Measurements from ENCODE around the gene USP34. TPM values are rescaled to one million over a fixed set of nuclear protein-coding genes. Genes with fewer than 3 reads are reported as not detected.

USP34 gene
- total RNA-seq, 1 experiment from 2014 or later, result 91.4 TPM

- peaks cover 32% of the 10 kb centered on the region for H3K36me3 ChIP-seq (ENCODE audit: control insufficient read depth, insufficient read depth, low read length)
- in situ Hi-C loops (cut with HindIII; ENCODE audit: low pct_unique_long_range_greater_than_20kb, low sequenced_read_pairs) (no loop called here), intact Hi-C loops (cut with micrococcal nuclease; ENCODE audit: unreplicated experiment) (no loop called here)
- no peak overlapping the region for H3K4me3 ChIP-seq (ENCODE audit: low read depth in 2 of 2, low read length in 2 of 2)
- DNase-seq (ENCODE audit: low read depth, low spot score) (no peak), ATAC-seq (no peak)
- no peak for TF ChIP-seq REST (IDR thresholded peaks at IDR 0.05; ENCODE audit: insufficient read depth in 1 of 2, low read depth in 2 of 2, low read length in 1 of 2)
- no peak for TF ChIP-seq TCF7L2 (IDR thresholded peaks at IDR 0.05; ENCODE audit: low read depth, low read length)
- TF ChIP-seq SIN3A (IDR thresholded peaks at IDR 0.05; ENCODE audit: borderline replicate concordance, insufficient read depth, low read depth, low read length), result no peak
- TF ChIP-seq POLR2AphosphoS5 (IDR thresholded peaks at IDR 0.05; ENCODE audit: low read depth, low read length), result no peak
- no peak for TF ChIP-seq CTCF (IDR thresholded peaks at IDR 0.05)
- H3K9me3 ChIP-seq (ENCODE audit: control insufficient read depth, insufficient read depth, low read depth, low read length), result no peaks in the 10 kb centered on the region
- POLR2A ChIA-PET, result no interaction called here
- no TSS peak for BruUV-seq (replicated peaks)
- H3K4me1 ChIP-seq (ENCODE audit: control insufficient read depth, insufficient read depth, low read length), result no peaks in the 10 kb centered on the region
- no peak overlapping the region for H3K27ac ChIP-seq (ENCODE audit: low read length)
- CTCF ChIA-PET, result no interaction called here
- no peaks in the 10 kb centered on the region for H3K27me3 ChIP-seq (ENCODE audit: control insufficient read depth, insufficient read depth, low read length)
These were observed 256.7 kb downstream of the USP34 start for GRCh38 chr2:61214171-61214570.

- ATAC-seq (peak; percentile 68; the same call in 1 of the 2 replicates), DNase-seq (ENCODE audit: low read depth, low spot score) (peak; percentile 81)
- ChIA-PET POLR2A (no interaction called here), CTCF (no interaction called here)
- TF ChIP-seq POLR2AphosphoS5 (IDR thresholded peaks at IDR 0.05; ENCODE audit: low read depth, low read length), result no peak
- no peak for TF ChIP-seq CTCF (IDR thresholded peaks at IDR 0.05)
- no peak for TF ChIP-seq SIN3A (IDR thresholded peaks at IDR 0.05; ENCODE audit: borderline replicate concordance, insufficient read depth, low read depth, low read length)
- TF ChIP-seq REST (IDR thresholded peaks at IDR 0.05; ENCODE audit: insufficient read depth in 1 of 2, low read depth in 2 of 2, low read length in 1 of 2), result no peak
- TF ChIP-seq TCF7L2 (IDR thresholded peaks at IDR 0.05; ENCODE audit: low read depth, low read length), result no peak
- peaks cover 57% of the 10 kb centered on the region for H3K36me3 ChIP-seq (ENCODE audit: control insufficient read depth, insufficient read depth, low read length)
- H3K4me3 ChIP-seq (ENCODE audit: low read depth in 2 of 2, low read length in 2 of 2), result no peak overlapping the region
- H3K27me3 ChIP-seq (ENCODE audit: control insufficient read depth, insufficient read depth, low read length), result no peaks in the 10 kb centered on the region
- no peak overlapping the region for H3K27ac ChIP-seq (ENCODE audit: low read length)
- H3K4me1 ChIP-seq (ENCODE audit: control insufficient read depth, insufficient read depth, low read length), result no peaks in the 10 kb centered on the region
- in situ Hi-C loops (cut with HindIII; ENCODE audit: low pct_unique_long_range_greater_than_20kb, low sequenced_read_pairs), result no loop called here
- H3K9me3 ChIP-seq (ENCODE audit: control insufficient read depth, insufficient read depth, low read depth, low read length), result no peaks in the 10 kb centered on the region
- BruUV-seq (replicated peaks), result no TSS peak
- intact Hi-C loops (cut with micrococcal nuclease; ENCODE audit: unreplicated experiment), result no loop called here
These were observed 260.4 kb downstream of the USP34 start for GRCh38 chr2:61210332-61210981.
